Kidney epithelial cell (primary cell): ENCODE measurements around the gene NPHP4. TPM values are rescaled to one million over a fixed set of nuclear protein-coding genes. Genes with fewer than 3 reads are reported as not detected.
"Not testable (repeated sequence)": the region's sequence is repeated elsewhere in the genome, so short reads cannot be mapped to it uniquely, and the experiment has no call there.

ENCODE experiments used
- DNase-seq: peaks from one replicate; pipeline ENCODE4 v3.0.0-alpha.2; 2010; ENCODE audit warnings: low read depth
- H3K27me3 ChIP-seq: 2 replicates; pipeline ENCODE4 v1.6.0; 2011; ENCODE audit warnings: low read length; ENCODE audit not compliant: control insufficient read depth, insufficient read depth
- H3K36me3 ChIP-seq: 2 replicates; pipeline ENCODE4 v1.5.1; 2011; ENCODE audit warnings: low read length; ENCODE audit not compliant: control insufficient read depth, insufficient read depth
- H3K4me3 ChIP-seq: 2 replicates; pipeline ENCODE4 v1.5.1; 2011; ENCODE audit warnings: low read depth, mild to moderate bottlenecking, control low read depth, low read length
- CTCF ChIP-seq: IDR thresholded peaks from 2 replicates; pipeline ENCODE4 v1.5.1; 2011; ENCODE audit warnings: mild to moderate bottlenecking, moderate library complexity, low read length, control low read depth, inconsistent platforms; ENCODE audit not compliant: insufficient read depth, poor library complexity, severe bottlenecking
- total RNA-seq: library from RNA; depleted of rRNA; stranded (reverse); fragments of >200 nt; gene quantifications from 2 replicates; pipeline ENCODE4 v1.2.3, GENCODE V29; 2015

Gene NPHP4
- total RNA-seq, 1 donor from 2014 or later: 6.6 TPM

GRCh38 chr1:5855196-5855897 is 136.9 kb downstream of the NPHP4 start:
- Histone ChIP-seq H3K4me3 (no peak overlapping the region), H3K27me3 (peaks cover 2% of the 10 kb centered on the region), H3K36me3 (no peaks in the 10 kb centered on the region)
- no peak for DNase-seq
- no peak for TF ChIP-seq CTCF

- Histone ChIP-seq H3K36me3 (no peaks in the 10 kb centered on the region), H3K27me3 (peaks cover 2% of the 10 kb centered on the region), H3K4me3 (no peak overlapping the region)
- TF ChIP-seq CTCF: no peak
- no peak for DNase-seq
These were observed 137.5 kb downstream of the NPHP4 start for GRCh38 chr1:5854754-5855153.

GRCh38 chr1:5853858-5854257 is 138.4 kb downstream of the NPHP4 start:
- H3K27me3 ChIP-seq, DNase-seq, H3K4me3 ChIP-seq, H3K36me3 ChIP-seq: not testable (repeated sequence)

- no peak overlapping the region for H3K4me3 ChIP-seq
- TF ChIP-seq CTCF: no peak
- no peak for DNase-seq
- H3K36me3 ChIP-seq: no peaks in the 10 kb centered on the region
- H3K27me3 ChIP-seq: peaks cover 6% of the 10 kb centered on the region
These were observed 141.7 kb downstream of the NPHP4 start for GRCh38 chr1:5850503-5850902.

- no peak for TF ChIP-seq CTCF
- Histone ChIP-seq H3K27me3 (peaks cover 6% of the 10 kb centered on the region), H3K4me3 (no peak overlapping the region), H3K36me3 (no peaks in the 10 kb centered on the region)
- no peak for DNase-seq
These were observed 142.7 kb downstream of the NPHP4 start for GRCh38 chr1:5849550-5849949.

- H3K4me3 ChIP-seq: no peak overlapping the region
- no peak for DNase-seq
- H3K36me3 ChIP-seq: no peaks in the 10 kb centered on the region
- no peak for TF ChIP-seq CTCF
- H3K27me3 ChIP-seq: peaks cover 8% of the 10 kb centered on the region
These were observed 145.1 kb downstream of the NPHP4 start for GRCh38 chr1:5847013-5847659.
